Measurements from ENCODE around the gene SAMD4A.

DNA sequence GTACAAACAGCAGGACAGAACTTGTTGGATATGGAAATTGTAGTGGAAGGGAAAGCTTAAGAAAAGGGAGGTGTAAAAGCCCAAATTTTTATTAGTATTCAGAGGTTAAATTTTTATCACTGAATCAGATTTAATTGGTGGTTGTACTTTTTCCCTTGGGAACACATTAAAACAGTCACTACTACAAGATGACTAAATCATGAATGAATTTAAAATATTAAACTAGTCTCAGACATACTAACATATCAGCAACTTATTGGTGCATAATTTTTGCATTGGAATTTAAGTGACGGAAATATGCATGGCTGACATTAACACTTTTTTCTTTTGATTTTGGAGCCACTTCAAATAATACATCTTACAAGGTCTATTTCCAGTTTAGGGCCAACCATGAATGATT, 27.6 kb downstream of the SAMD4A start:
- TF ChIP-seq, protein P1, sequence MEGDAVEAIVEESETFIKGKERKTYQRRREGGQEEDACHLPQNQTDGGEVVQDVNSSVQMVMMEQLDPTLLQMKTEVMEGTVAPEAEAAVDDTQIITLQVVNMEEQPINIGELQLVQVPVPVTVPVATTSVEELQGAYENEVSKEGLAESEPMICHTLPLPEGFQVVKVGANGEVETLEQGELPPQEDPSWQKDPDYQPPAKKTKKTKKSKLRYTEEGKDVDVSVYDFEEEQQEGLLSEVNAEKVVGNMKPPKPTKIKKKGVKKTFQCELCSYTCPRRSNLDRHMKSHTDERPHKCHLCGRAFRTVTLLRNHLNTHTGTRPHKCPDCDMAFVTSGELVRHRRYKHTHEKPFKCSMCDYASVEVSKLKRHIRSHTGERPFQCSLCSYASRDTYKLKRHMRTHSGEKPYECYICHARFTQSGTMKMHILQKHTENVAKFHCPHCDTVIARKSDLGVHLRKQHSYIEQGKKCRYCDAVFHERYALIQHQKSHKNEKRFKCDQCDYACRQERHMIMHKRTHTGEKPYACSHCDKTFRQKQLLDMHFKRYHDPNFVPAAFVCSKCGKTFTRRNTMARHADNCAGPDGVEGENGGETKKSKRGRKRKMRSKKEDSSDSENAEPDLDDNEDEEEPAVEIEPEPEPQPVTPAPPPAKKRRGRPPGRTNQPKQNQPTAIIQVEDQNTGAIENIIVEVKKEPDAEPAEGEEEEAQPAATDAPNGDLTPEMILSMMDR (IDR thresholded peaks at IDR 0.05) = no peak
- TF ChIP-seq POLR2A (IDR thresholded peaks at IDR 0.05) = no peak
